Activated CD8-positive, alpha-beta memory T cell treated with anti-CD3 and anti-CD28 coated beads, Interleukin-2, amount 50 U/mL, for 24 hours (primary cell): ENCODE measurements around the gene INAFM1.
"Not testable (repeated sequence)": the region's sequence is repeated elsewhere in the genome, so short reads cannot be mapped to it uniquely, and the experiment has no call there.

Source experiments
- DNase-seq: peaks from one replicate; pipeline ENCODE4 v3.0.0-alpha.2; 2020; ENCODE audit errors: extremely low read depth

INAFM1 gene

GRCh38 chr19:47267350-47267759, 7.3 kb upstream of the INAFM1 start:
- DNase-seq = no peak

- no peak for DNase-seq
Measured at GRCh38 chr19:47268028-47268427, 6.7 kb upstream of the INAFM1 start.

GRCh38 chr19:47269596-47269995, 5.1 kb upstream of the INAFM1 start:
- DNase-seq = no peak

GRCh38 chr19:47270408-47270807, 4.3 kb upstream of the INAFM1 start:
- no peak for DNase-seq

GRCh38 chr19:47271949-47272348, 2.7 kb upstream of the INAFM1 start:
- no peak for DNase-seq

GRCh38 chr19:47272448-47273312, 2.0 kb upstream of the INAFM1 start:
- DNase-seq = no peak

- peak; percentile 71 for DNase-seq
Measured at GRCh38 chr19:47273313-47274070, 1.2 kb upstream of the INAFM1 start.

GRCh38 chr19:47274891-47275761, 441 bp downstream of the INAFM1 start:
- no peak for DNase-seq

GRCh38 chr19:47275791-47276461, 1.2 kb downstream of the INAFM1 start:
- DNase-seq = no peak

- not testable (repeated sequence) for DNase-seq
Measured at GRCh38 chr19:47276513-47276912, 1.8 kb downstream of the INAFM1 start.

GRCh38 chr19:47280183-47280797, 5.6 kb downstream of the INAFM1 start:
- DNase-seq = no peak

GRCh38 chr19:47283405-47284059, 8.8 kb downstream of the INAFM1 start:
- no peak for DNase-seq

- DNase-seq = peak; percentile 13
Measured at GRCh38 chr19:47284324-47284899, 9.7 kb downstream of the INAFM1 start.

GRCh38 chr19:47296036-47296435, 21.4 kb downstream of the INAFM1 start:
- DNase-seq = peak; percentile 58

- not testable (repeated sequence) for DNase-seq
Measured at GRCh38 chr19:47300867-47301266, 26.2 kb downstream of the INAFM1 start.

- DNase-seq = no peak
Measured at GRCh38 chr19:47302249-47302648, 27.6 kb downstream of the INAFM1 start.

GRCh38 chr19:47303966-47304365, 29.3 kb downstream of the INAFM1 start:
- no peak for DNase-seq

- DNase-seq = peak; percentile 13
Measured at GRCh38 chr19:47305309-47305751, 30.6 kb downstream of the INAFM1 start.

- DNase-seq = no peak
Measured at GRCh38 chr19:47306303-47306702, 31.6 kb downstream of the INAFM1 start.

- no peak for DNase-seq
Measured at GRCh38 chr19:47309038-47309437, 34.4 kb downstream of the INAFM1 start.
